ENCODE measurements around the gene DNAH14. TPM values are rescaled to one million over a fixed set of nuclear protein-coding genes. Genes with fewer than 3 reads are reported as not detected.

Gene DNAH14
- total RNA-seq, 1 experiment from 2014 or later, result 39.7 TPM

- no peak overlapping the region for H2BK5ac ChIP-seq (ENCODE audit: insufficient read length, low read length)
- H4K8ac ChIP-seq (replicated peaks; ENCODE audit: insufficient read length, low read depth, low read length), result no peak overlapping the region
- H3K18ac ChIP-seq (ENCODE audit: insufficient read length, low read depth, low read length), result no peak overlapping the region
- H3K4me3 Mint-ChIP-seq, result no peak overlapping the region
- no peak overlapping the region for H2BK12ac ChIP-seq (ENCODE audit: insufficient read length, low read depth, low read length)
- H2AFZ ChIP-seq (ENCODE audit: low read length), result no peak overlapping the region
- no peaks in the 10 kb centered on the region for H4K20me1 ChIP-seq (ENCODE audit: control insufficient read depth, insufficient read depth, insufficient read length)
- H3K23ac ChIP-seq (ENCODE audit: insufficient read length, low read depth, low read length), result no peak overlapping the region
- no peaks in the 10 kb centered on the region for H3K9me3 ChIP-seq (ENCODE audit: control insufficient read depth, low read depth, low read length)
- H3K9me3 Mint-ChIP-seq, result no peaks in the 10 kb centered on the region
- no peak overlapping the region for H3T11ph ChIP-seq (ENCODE audit: low read length)
- H3K4ac ChIP-seq (ENCODE audit: low read depth, low read length), result no peak overlapping the region
- no peak overlapping the region for H3K27ac ChIP-seq (ENCODE audit: insufficient read length, low read depth, low read length)
- no peaks in the 10 kb centered on the region for H3K27me3 ChIP-seq (ENCODE audit: insufficient read depth, low read length)
- no peaks in the 10 kb centered on the region for H3K36me3 Mint-ChIP-seq (ENCODE audit: insufficient read depth in 1 of 3, low read depth in 3 of 3)
- no peak overlapping the region for H4K91ac ChIP-seq (ENCODE audit: insufficient read length, low read depth, low read length)
- H3K27me3 Mint-ChIP-seq (ENCODE audit: low read depth), result peaks cover 4% of the 10 kb centered on the region
- no peak overlapping the region for H2AK5ac ChIP-seq (ENCODE audit: insufficient read length, low read length)
- no peaks in the 10 kb centered on the region for H3K4me1 ChIP-seq (ENCODE audit: insufficient read depth, low read length)
- no peaks in the 10 kb centered on the region for H3K23me2 ChIP-seq (ENCODE audit: insufficient read length, low read depth, low read length, poor library complexity, severe bottlenecking)
- no peak for DNase-seq
- H3K79me1 ChIP-seq (ENCODE audit: insufficient read depth, low read depth, low read length, poor library complexity, severe bottlenecking), result no peaks in the 10 kb centered on the region
- H4K5ac ChIP-seq (ENCODE audit: insufficient read length, low read depth, low read length), result no peak overlapping the region
- no peak overlapping the region for H3K56ac ChIP-seq (ENCODE audit: insufficient read length, low read depth, low read length)
- no peak overlapping the region for H2BK20ac ChIP-seq (ENCODE audit: low read depth, low read length, poor library complexity, severe bottlenecking)
- H3K27ac Mint-ChIP-seq, result no peak overlapping the region
- no peak for TF ChIP-seq CTCF (conservative IDR thresholded peaks at IDR 0.05)
- no peaks in the 10 kb centered on the region for H3K4me1 Mint-ChIP-seq
- H2BK15ac ChIP-seq (ENCODE audit: low read depth, low read length), result no peak overlapping the region
- no CpG with 5 or more reads among the region's 3 CpGs for WGBS (ENCODE audit: extremely low coverage, insufficient read length, low lambda C conversion rate)
- no peaks in the 10 kb centered on the region for H3K79me2 ChIP-seq (ENCODE audit: insufficient read depth, low read length)
- no peak overlapping the region for H3K9ac ChIP-seq (ENCODE audit: extremely low read depth, insufficient read length, low read length)
- H3K14ac ChIP-seq (ENCODE audit: insufficient read depth, low read length), result no peak overlapping the region
- no peak overlapping the region for H3K4me2 ChIP-seq (ENCODE audit: insufficient read depth, insufficient read length, low read length)
- H2BK120ac ChIP-seq (ENCODE audit: low read depth, low read length, poor library complexity, severe bottlenecking), result no peak overlapping the region
Measured at GRCh38 chr1:225354906-225355305, 425.4 kb downstream of the DNAH14 start.
